Ascending aorta (tissue), 2 donors: ENCODE results near the gene DYNLT1. TPM values are rescaled to one million over a fixed set of nuclear protein-coding genes. Genes with fewer than 3 reads are reported as not detected.
"Not testable (repeated sequence)": the region's sequence is repeated elsewhere in the genome, so short reads cannot be mapped to it uniquely, and the experiment has no call there.

ENCODE experiments used
- DNase-seq, 2 donors: peaks; one replicate each; pipeline ENCODE4 v3.0.0-alpha.2; 2019; ENCODE audit warnings: low spot score in 2 of 2
- H3K27ac ChIP-seq, 2 donors: fragments of 200-600 bp; sonication (generic); one replicate each; pipeline ENCODE4 v1.5.1; 2016 to 2017; ENCODE audit warnings: mild to moderate bottlenecking in 1 of 2
- H3K27me3 ChIP-seq: fragments of 200-600 bp; sonication (generic); one replicate; pipeline ENCODE4 v1.5.1; 2017
- H3K36me3 ChIP-seq, 2 donors: fragments of 200-600 bp; sonication (generic); one replicate each; pipeline ENCODE4 v1.5.1; 2016
- H3K4me1 ChIP-seq, 2 donors: fragments of 200-600 bp; sonication (generic); one replicate each; pipeline ENCODE4 v1.5.1; 2016 to 2017; ENCODE audit warnings: mild to moderate bottlenecking in 1 of 2
- H3K4me3 ChIP-seq, 2 donors: fragments of 200-600 bp; sonication (generic); one replicate each; pipeline ENCODE4 v1.5.1; 2016 to 2017; ENCODE audit warnings: mild to moderate bottlenecking in 1 of 2
- H3K9me3 ChIP-seq, 2 donors: fragments of 200-600 bp; sonication (generic); one replicate each; pipeline ENCODE4 v1.5.1; 2016
- intact Hi-C: fragments of 100-400 bp; cut with DNase I; formaldehyde crosslinking; loops from one replicate; pipeline ENCODE4 v1.15.1; 2023
- total RNA-seq: library from RNA; depleted of rRNA; stranded (reverse); fragments of >200 nt; gene quantifications from one replicate; pipeline ENCODE4 v1.1.0, GENCODE V29; 2016
- TF ChIP-seq, protein P1 (sequence below), 3 experiments: fragments of 200-600 bp in 2 of 3; fragments of 450-650 bp in 1 of 3; sonication (generic) in 2 of 3; IDR thresholded peaks; one replicate each; pipeline ENCODE4 v1.5.1; 2016 to 2019; ENCODE audit warnings: antibody characterized with exemption in 3 of 3, mild to moderate bottlenecking in 1 of 3, moderate library complexity in 1 of 3

Gene DYNLT1
- total RNA-seq, 1 donor from 2014 or later = 5.7 TPM

DNA sequence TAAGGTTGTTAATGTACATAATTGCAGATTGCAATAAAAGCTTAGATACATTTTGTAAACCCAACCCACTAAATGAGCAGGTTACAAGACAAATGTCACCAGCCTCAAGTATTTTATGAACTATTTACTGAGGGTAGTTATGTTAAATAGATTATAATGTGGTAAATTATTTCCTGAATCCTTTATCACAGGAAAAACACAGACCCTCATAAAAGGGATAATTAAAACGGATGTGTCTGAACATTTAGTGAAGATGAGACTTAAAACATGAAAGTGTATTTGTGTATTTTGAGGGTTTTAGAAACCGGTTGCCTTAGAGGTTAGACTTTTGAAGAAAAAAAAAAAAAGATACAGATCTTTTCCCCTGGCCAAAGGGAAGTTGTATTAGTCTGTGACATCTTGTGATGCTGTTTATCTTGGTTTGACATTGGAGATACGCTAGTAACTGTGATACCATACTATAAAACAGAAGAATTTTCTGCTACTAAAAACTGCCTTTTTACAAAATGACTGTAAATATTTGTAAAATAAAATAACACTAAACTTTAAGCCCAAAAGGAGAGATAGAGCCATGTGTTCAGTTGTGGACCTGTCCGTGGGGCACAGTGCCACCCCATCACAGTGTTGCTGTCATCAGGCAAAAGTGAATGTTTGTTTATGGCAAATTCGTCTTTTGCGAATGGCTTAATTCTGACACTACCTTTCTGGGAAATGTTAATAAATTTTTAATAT lies 9.7 kb downstream of the DYNLT1 start:
- Histone ChIP-seq H3K4me1 (peaks cover 3 to 18% of the 10 kb centered on the region in 2 donors), H3K9me3 (no peaks in the 10 kb centered on the region), H3K4me3 (no peak overlapping the region), H3K27ac (no peak overlapping the region), H3K36me3 (peaks cover 17 to 31% of the 10 kb centered on the region in 2 donors), H3K27me3 (no peaks in the 10 kb centered on the region)
- intact Hi-C loops = no loop called here
- TF ChIP-seq, protein P1, sequence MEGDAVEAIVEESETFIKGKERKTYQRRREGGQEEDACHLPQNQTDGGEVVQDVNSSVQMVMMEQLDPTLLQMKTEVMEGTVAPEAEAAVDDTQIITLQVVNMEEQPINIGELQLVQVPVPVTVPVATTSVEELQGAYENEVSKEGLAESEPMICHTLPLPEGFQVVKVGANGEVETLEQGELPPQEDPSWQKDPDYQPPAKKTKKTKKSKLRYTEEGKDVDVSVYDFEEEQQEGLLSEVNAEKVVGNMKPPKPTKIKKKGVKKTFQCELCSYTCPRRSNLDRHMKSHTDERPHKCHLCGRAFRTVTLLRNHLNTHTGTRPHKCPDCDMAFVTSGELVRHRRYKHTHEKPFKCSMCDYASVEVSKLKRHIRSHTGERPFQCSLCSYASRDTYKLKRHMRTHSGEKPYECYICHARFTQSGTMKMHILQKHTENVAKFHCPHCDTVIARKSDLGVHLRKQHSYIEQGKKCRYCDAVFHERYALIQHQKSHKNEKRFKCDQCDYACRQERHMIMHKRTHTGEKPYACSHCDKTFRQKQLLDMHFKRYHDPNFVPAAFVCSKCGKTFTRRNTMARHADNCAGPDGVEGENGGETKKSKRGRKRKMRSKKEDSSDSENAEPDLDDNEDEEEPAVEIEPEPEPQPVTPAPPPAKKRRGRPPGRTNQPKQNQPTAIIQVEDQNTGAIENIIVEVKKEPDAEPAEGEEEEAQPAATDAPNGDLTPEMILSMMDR (IDR thresholded peaks at IDR 0.05) = no peak
- no peak for DNase-seq

DNA sequence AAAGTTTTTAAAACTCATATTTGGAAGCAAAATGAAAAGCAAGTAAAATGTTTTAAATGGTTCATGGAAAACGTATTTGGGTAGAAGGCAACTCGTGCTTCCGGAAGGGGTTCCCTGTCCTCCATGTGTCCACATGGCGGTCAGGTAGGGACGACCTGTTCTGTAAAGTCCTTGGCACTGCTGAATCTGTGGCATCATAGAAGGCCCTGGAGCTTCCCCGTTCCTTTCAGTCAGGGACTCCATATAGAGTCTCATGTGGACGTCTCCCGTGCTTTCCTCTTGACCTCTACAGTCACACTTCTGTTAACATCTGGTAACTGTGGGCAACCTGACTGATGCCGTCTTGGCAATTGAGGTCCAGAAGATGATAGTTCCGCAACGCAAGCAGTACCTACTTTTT lies 11.4 kb downstream of the DYNLT1 start:
- Histone ChIP-seq H3K9me3 (no peaks in the 10 kb centered on the region), H3K27me3 (no peaks in the 10 kb centered on the region), H3K4me3 (no peak overlapping the region), H3K36me3 (peaks cover 17 to 25% of the 10 kb centered on the region in 2 donors), H3K27ac (peak overlapping the region in 1 of 2 donors; percentile 72), H3K4me1 (peaks cover 3 to 15% of the 10 kb centered on the region in 2 donors)
- intact Hi-C loops = no loop called here
- DNase-seq = no peak
- TF ChIP-seq, protein P1 (IDR thresholded peaks at IDR 0.05) = no peak

DNA sequence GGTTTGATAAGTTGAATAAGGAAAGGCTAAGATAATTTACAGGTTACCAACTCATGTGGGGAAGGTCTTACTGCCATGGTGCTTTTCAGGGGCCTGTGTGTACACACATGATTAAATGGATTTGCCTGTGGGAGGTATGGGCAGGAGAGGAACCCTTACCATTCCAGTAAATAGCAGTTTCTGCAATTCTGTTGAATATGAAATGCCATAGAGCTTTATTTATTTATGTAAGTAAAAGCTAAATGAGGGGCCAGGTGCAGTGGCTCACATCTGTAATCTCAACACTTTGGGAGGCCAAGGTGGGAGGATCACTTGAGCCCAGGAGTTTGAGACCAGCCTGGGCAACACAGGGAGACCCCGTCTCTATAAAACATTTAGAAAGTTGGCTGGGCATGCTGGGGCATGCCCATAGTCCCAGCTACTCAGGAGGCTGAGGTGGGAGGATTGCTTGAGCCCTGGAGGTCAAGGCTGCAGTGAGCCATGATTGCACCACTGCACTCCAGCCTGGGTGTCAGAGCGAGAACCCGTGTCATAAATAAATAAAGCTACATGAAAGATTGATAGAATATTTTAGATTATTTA lies 11.9 kb downstream of the DYNLT1 start:
- peaks cover 3 to 15% of the 10 kb centered on the region in 2 donors for H3K4me1 ChIP-seq
- H3K4me3 ChIP-seq, DNase-seq, H3K27me3 ChIP-seq, intact Hi-C loops, H3K9me3 ChIP-seq: not testable (repeated sequence)
- H3K27ac ChIP-seq = peak overlapping the region; percentile 72 to 74
- H3K36me3 ChIP-seq = peaks cover 17 to 25% of the 10 kb centered on the region in 2 donors

DNA sequence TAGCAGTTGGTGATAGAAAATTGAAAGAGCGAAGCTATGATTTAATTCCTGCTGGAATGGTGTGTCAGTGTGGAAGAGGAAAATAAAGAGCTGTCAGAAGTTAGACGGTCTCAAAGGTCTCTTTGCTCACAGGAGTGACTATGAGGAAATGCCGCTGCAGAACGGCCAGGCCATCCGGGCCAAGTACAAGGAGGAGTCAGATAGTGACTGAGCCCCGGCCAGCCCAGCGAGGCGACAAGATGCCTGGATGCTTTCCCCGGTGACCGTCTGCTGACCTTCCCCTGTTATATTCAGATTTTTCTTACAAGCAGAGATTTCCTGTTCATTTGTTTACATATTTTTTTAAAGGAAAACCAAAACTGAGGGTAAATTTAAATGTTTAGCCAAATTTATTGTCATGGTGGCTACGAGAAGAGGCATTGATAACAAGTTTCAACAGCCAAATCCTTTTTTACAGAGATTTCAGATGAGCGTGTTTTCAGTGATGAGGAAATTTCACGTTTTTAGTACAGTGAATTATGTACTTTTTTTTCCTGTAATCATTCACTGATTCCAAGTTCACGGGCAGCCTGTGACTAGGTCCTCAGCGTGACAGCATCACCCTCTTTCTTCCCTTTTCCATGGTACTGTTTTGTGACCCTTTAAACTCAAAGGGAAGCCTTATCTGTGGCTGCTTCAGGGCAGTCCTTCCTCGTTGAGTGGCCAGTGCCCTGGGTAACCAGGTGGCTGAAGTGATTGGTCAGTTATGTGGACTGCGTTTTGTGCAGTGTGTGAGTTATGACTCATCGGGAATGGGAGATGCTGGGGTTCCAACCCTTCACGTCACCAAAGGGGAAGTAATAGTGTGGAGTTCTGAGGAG lies 12.6 kb downstream of the DYNLT1 start:
- Histone ChIP-seq H3K9me3 (no peaks in the 10 kb centered on the region), H3K27me3 (no peaks in the 10 kb centered on the region), H3K4me3 (peak overlapping the region in 1 of 2 donors; percentile 28), H3K27ac (peak overlapping the region; percentile 72 to 74), H3K4me1 (peaks cover 3 to 15% of the 10 kb centered on the region in 2 donors), H3K36me3 (peaks cover 16 to 25% of the 10 kb centered on the region in 2 donors)
- TF ChIP-seq, protein P1 (IDR thresholded peaks at IDR 0.05) = no peak
- intact Hi-C loops = no loop called here
- DNase-seq = peak; percentile 51 to 85

DNA sequence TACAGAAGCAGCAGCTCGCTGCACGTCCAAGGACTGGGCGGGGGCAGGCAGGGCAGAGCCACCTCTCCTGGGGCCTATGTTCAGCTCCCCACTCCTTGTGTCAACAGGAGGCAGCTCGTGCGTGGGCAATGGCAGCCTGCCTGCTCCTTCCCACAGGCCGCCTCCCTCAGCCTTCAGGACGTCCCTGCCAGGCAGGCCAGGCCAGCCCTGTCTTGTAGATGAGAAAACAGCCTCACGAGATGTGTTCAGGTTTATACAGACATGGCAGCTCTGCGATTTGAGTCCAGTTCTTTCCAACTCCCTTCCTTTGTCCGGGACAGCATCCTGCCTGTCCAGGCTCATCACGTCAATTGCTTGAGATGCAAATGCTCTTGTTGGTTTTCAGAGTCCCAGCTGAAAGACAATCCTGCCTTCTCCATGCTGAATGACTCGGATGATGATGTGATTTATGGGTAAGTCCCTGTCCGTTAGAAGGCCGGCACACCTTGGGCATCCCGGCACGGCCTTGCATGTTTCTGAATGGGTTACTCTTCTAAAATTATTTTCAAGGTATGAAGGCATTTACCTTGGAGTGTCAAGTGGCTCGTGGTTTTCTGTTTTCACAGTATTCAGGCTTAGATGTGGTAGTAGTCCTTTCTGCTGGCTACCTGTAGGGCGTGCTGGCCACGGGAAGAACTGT lies 13.5 kb downstream of the DYNLT1 start:
- DNase-seq = no peak
- TF ChIP-seq, protein P1 (IDR thresholded peaks at IDR 0.05) = no peak
- peaks cover 8 to 20% of the 10 kb centered on the region in 2 donors for H3K36me3 ChIP-seq
- peaks cover 3 to 18% of the 10 kb centered on the region in 2 donors for H3K4me1 ChIP-seq
- no peaks in the 10 kb centered on the region for H3K27me3 ChIP-seq
- intact Hi-C loops = no loop called here
- H3K4me3 ChIP-seq = peak overlapping the region in 1 of 2 donors; percentile 28
- peak overlapping the region; percentile 72 to 74 for H3K27ac ChIP-seq
- no peaks in the 10 kb centered on the region for H3K9me3 ChIP-seq
